HG02610 (cell line): ENCODE results near the gene ZNF146.
"Not testable (repeated sequence)": the region's sequence is repeated elsewhere in the genome, so short reads cannot be mapped to it uniquely, and the experiment has no call there.

Experiments used
- ATAC-seq: cut with Tn5 transposase; IDR thresholded peaks from one replicate; pipeline ENCODE4 v1.9.1; 2021; ENCODE audit warnings: mild to moderate bottlenecking, moderate library complexity; ENCODE audit not compliant: unreplicated experiment

Gene ZNF146

GRCh38 chr19:36214386-36215275 lies at the start of gene ZNF146, which contains the start of gene ZNF565:
ZNF146 (plus strand) TSS chr19:36215106; CDS start chr19:36236441, 21,335 bp downstream.
ZNF565 (minus strand) TSS chr19:36214665; CDS start chr19:36201985, 12,680 bp downstream.
- ATAC-seq: peak; percentile 94

GRCh38 chr19:36169084-36169760 lies 45.7 kb upstream of the ZNF146 start:
- no peak for ATAC-seq

DNA sequence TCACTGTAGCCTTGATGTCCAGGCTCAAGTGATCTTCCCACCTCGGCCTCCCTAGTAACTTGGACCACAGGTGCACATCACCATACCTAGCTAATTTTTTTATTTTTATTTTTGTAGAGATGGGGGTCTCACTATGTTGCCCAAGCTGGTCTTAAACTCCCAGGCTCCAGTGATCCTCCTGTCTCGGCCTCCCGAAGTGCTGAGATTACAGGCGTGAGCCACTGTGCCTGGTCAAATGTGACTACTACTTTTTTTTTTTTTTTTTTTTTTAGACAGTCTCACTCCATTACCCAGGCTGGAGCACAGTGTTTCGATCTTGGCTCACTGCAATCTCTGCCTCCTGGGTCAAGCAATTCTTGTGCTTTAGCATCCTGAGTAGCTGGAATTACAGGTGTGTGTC lies 42.1 kb upstream of the ZNF146 start:
- no peak for ATAC-seq

- not testable (repeated sequence) for ATAC-seq
Observed at GRCh38 chr19:36173846-36174245, 41.1 kb upstream of the ZNF146 start.

DNA sequence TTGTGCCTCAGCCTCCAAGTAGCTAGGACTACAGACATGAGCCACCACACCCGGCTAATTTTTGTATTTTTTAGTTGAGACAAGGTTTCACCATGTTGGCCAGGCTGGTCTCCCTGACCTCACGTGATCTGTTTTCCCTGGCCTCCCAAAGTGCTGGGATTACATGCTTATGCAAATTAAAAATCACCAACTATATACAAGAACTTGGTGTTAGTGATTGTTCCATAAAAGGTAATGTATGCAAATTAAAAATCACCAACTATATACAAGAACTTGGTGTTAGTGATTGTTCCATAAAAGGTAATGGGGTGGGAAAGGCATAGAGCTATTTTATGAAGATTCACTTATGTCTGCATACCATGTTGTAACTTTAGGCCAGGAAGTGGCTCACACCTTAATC lies 35.8 kb upstream of the ZNF146 start:
- not testable (repeated sequence) for ATAC-seq

GRCh38 chr19:36182612-36183244 lies 32.2 kb upstream of the ZNF146 start:
- ATAC-seq: no peak

DNA sequence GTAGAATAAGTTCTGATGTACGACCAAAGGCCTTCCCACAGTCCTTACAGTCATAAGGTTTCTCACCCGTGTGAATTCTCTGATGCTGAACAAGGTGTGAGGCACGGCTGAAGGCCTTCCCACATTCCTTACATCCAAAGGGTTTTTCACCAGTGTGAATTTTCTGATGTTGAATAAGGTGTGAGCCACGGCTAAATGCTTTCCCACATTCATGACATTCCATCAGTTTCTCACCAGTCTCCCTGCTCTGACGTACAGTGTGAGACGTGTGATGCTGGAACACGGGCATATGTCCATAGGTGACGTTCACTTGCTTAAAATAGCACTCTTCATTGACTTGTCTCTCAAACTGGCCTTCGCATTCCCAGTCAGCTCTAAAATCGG lies 31.7 kb upstream of the ZNF146 start:
- no peak for ATAC-seq

- not testable (repeated sequence) for ATAC-seq
Observed at GRCh38 chr19:36186722-36187121, 28.2 kb upstream of the ZNF146 start.

DNA sequence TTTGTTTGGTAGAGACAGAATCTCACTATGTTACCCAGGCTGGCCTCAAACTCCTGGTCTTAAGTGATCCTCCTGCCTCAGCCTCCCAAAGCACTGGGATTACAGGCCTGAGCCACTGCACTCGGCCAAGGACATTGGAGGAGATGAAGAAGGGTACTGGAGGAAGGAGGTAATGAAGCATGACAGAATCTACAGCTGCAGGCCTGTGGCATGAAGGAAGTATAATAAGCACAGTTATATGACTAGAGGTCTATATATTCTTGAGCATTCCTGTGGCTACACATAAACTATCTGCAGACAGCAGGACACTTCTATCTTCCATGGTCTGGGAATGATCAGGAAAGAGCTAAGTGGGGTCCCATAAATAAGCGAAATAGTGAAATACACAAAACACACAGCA lies 18.7 kb upstream of the ZNF146 start:
- ATAC-seq: no peak

DNA sequence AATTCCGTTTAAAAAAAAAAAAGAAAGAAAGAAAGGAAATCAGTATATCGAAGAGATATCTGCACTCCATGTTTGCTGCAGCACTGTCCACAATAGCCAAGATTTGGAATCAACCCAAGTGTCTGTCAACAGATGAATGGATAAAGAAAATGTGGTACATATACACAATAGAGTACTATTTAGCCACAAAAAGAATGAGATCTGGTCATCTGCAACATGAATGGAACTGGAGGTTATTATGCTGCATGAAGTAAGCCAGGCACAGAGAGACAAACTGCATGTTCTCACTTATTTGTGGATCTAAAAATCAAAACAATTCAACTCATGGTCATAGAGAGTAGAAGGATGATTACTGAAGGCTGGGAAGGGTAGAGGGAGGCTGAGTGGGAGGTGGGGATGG lies 16.8 kb upstream of the ZNF146 start:
- no peak for ATAC-seq

- ATAC-seq: no peak
Observed at GRCh38 chr19:36201684-36202083, 13.2 kb upstream of the ZNF146 start.

GRCh38 chr19:36203293-36203692 lies 11.6 kb upstream of the ZNF146 start:
- no peak for ATAC-seq

GRCh38 chr19:36207605-36208252 lies 7.2 kb upstream of the ZNF146 start:
- peak; percentile 86 for ATAC-seq

DNA sequence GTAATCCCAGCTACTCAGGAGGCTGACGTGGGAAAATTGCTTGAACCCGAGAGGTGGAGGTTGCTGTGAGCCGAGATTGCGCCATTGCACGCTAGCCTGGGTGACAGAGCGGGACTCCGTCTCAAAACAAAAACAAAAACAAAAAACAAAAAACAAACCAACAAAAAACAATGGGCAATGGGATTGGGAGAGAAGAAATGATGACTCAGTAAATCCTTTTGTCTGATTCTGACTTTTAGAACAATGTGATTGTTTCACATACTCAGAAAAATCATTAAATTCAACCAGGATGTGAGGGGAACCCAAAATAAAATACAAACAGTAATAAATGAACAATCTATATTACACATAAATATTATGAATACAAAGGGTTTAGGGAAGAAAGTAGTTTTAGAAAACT lies 5.5 kb upstream of the ZNF146 start:
- no peak for ATAC-seq

- ATAC-seq: no peak
Observed at GRCh38 chr19:36210497-36210896, 4.4 kb upstream of the ZNF146 start.

- no peak for ATAC-seq
Observed at GRCh38 chr19:36212895-36213294, 2.0 kb upstream of the ZNF146 start.

DNA sequence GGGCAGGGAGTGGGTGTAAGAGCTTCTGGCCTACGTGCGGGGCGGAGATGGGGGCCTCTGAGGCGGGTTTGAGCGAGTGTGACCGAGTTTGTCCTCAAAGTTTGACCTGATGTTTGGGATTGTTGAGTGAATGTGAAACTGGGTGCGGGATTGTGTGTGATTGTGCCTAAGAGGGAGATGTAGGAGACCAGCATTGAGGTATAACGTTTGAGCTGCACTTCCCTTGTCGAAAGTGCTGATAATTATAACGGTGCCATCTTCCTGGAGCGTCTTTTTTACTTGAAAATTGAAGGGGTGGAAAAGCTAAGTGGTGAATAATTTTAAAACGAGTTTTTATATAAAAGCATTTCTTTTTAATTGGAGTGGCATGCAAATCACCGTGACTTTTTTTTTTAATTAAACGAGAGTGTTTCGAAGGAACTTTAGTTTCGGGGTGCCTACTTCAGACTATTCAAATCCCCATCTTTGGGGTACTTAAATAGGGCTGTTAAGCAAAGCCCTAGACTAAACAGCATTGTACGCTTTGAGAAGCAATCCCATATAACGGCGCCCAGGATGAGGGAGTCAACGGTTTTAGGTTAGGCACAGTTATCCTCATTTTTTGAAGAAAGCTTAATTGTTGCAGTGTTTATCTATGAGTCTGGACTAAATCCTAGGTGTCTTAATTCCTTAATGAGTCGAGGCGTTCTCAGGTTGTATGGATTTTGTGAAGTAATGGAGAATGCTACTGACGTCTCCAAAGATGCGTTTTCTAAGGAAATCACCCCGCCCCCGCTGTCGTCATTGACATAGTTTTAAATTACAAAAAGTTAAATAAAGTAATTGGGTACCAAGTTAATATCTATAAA lies 594 bp downstream of the ZNF146 start:
- ATAC-seq: peak; percentile 10

DNA sequence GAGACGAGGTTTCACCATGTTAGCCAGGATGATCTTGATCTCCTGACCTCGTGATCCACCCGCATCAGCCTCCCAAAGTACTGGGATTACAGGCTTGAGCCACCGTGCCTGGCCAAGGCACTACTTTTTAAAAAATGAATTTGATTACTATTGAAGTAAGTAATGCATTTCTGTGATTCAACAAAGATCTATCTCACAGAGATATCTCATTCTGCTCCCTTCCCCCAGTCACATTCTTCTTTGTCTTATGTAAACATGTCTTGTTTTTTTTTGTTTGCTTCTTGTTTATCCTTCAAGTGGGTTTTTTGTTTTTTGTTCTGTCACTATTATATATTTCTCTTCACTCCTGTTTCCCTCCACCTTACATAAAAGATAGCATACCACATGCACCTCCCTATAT lies 6.6 kb downstream of the ZNF146 start:
- no peak for ATAC-seq

- ATAC-seq: no peak
Observed at GRCh38 chr19:36222503-36222902, 7.6 kb downstream of the ZNF146 start.

- ATAC-seq: no peak
Observed at GRCh38 chr19:36225219-36225892, 10.4 kb downstream of the ZNF146 start.
